HepG2 (cell line): ENCODE measurements around the gene DHX16. TPM values are rescaled to one million over a fixed set of nuclear protein-coding genes. Genes with fewer than 3 reads are reported as not detected.
A peak's percentile ranks its signal among the peaks of the same experiment; 100 is the strongest.

Experiments
- ARNT ChIP-seq: fragments of 450-650 bp; IDR thresholded peaks from 2 replicates; pipeline ENCODE4 v1.6.1; 2017
- ATF3 ChIP-seq: sonication (generic); formaldehyde crosslinking; IDR thresholded peaks from 2 replicates; pipeline ENCODE4 v1.4.0; 2020; ENCODE audit warnings: missing genetic modification reagents
- BCL3 ChIP-seq: sonication (generic); formaldehyde crosslinking; IDR thresholded peaks from 2 replicates; pipeline ENCODE4 v1.5.1; 2020; ENCODE audit warnings: mild to moderate bottlenecking, missing genetic modification reagents, moderate library complexity
- CENPX ChIP-seq: sonication (generic); formaldehyde crosslinking; IDR thresholded peaks from 2 replicates; pipeline ENCODE4 v1.9.0; 2021; ENCODE audit warnings: mild to moderate bottlenecking, missing genetic modification reagents, moderate library complexity
- DNMT1 ChIP-seq: sonication (generic); formaldehyde crosslinking; IDR thresholded peaks from 2 replicates; pipeline ENCODE4 v1.5.1; 2020; ENCODE audit warnings: mild to moderate bottlenecking, missing genetic modification reagents
- LCORL ChIP-seq, 2 experiments: fragments of 450-650 bp in 1 of 2; sonication (generic) in 1 of 2; formaldehyde crosslinking in 1 of 2; IDR thresholded peaks; 2 replicates each; pipeline versions ENCODE4 v1.5.0 to v1.6.1; 2017 to 2020; ENCODE audit warnings: antibody characterized with exemption in 1 of 2, missing genetic modification reagents in 1 of 2
- MAFF ChIP-seq: IDR thresholded peaks from 2 replicates; pipeline ENCODE4 v1.6.1; 2011; ENCODE audit warnings: low read depth, low read length, improper control_type of control experiment
- MIXL1 ChIP-seq: IDR thresholded peaks from 2 replicates; pipeline ENCODE4 v1.6.1; 2016
- NFE2 ChIP-seq: sonication (generic); formaldehyde crosslinking; IDR thresholded peaks from 2 replicates; pipeline ENCODE4 v1.4.0; 2020; ENCODE audit warnings: missing genetic modification reagents
- PAF1 ChIP-seq: IDR thresholded peaks from 2 replicates; pipeline ENCODE4 v1.6.1; 2016; ENCODE audit warnings: missing genetic modification reagents, missing compliant biosample characterization
- TEAD3 ChIP-seq: optimal IDR thresholded peaks from 2 replicates; pipeline ENCODE3; 2016; ENCODE audit warnings: borderline replicate concordance
- ZBTB43 ChIP-seq: sonication (generic); formaldehyde crosslinking; conservative IDR thresholded peaks from 2 replicates; pipeline ENCODE4 v1.4.0; 2020; ENCODE audit warnings: missing genetic modification reagents
- ZNF318 ChIP-seq: sonication (generic); formaldehyde crosslinking; IDR thresholded peaks from 2 replicates; pipeline ENCODE4 v1.4.0; 2020; ENCODE audit warnings: mild to moderate bottlenecking, missing genetic modification reagents
- ZNF615 ChIP-seq: sonication (generic); formaldehyde crosslinking; IDR thresholded peaks from 2 replicates; pipeline ENCODE4 v1.5.0; 2020; ENCODE audit warnings: mild to moderate bottlenecking, missing genetic modification reagents, borderline replicate concordance
- ZNF704 ChIP-seq: sonication (generic); formaldehyde crosslinking; IDR thresholded peaks from 2 replicates; pipeline ENCODE4 v1.8.1; 2023; ENCODE audit warnings: mild to moderate bottlenecking, inconsistent platforms, moderate library complexity, missing genetic modification reagents, borderline replicate concordance
- ZNF784 ChIP-seq: sonication (generic); formaldehyde crosslinking; IDR thresholded peaks from 2 replicates; pipeline ENCODE4 v1.5.1; 2020; ENCODE audit warnings: missing genetic modification reagents, mild to moderate bottlenecking, borderline replicate concordance
- polyA plus RNA-seq, 8 experiments: library from polyadenylated mRNA; depleted of rRNA in 3 of 8; stranded (reverse) in 7 of 8; unstranded in 1 of 8; fragments of >200 nt; fragmentation: Illumina TruSeq in 4 of 8; extraction: Trizol in 4 of 8; gene quantifications; 2 replicates each; pipeline versions ENCODE4 v1.2.1 to v1.2.3, GENCODE V29; 2011 to 2016; ENCODE audit warnings: low read depth in 4 of 8, missing spikeins in 1 of 8, mixed read lengths in 1 of 8; ENCODE audit not compliant: insufficient read depth in 1 of 8
- total RNA-seq, 5 experiments: library from RNA; depleted of rRNA; stranded (reverse); fragments of >200 nt; fragmentation: Illumina TruSeq; extraction: Trizol; gene quantifications; 2 replicates each; pipeline ENCODE4 v1.2.3, GENCODE V29; 2016; ENCODE audit warnings: low read depth in 1 of 5

The DHX16 gene
- total and polyA plus RNA-seq, 2 of the 13 experiments (the other 11 are each of a cell fraction or from before 2014, with no cell fraction given): 57.0 to 58.5 TPM

- no peak for TF ChIP-seq ZNF318 (CRISPR knock-in tag)
- no peak for TF ChIP-seq ZBTB43 (CRISPR knock-in tag)
- no peak for TF ChIP-seq ZNF784 (CRISPR knock-in tag)
- no peak for TF ChIP-seq ARNT
- no peak for TF ChIP-seq MAFF
- no peak for TF ChIP-seq NFE2 (CRISPR knock-in tag)
- no peak for TF ChIP-seq CENPX (CRISPR knock-in tag)
- peak; percentile 96 for TF ChIP-seq PAF1 (CRISPR knock-in tag)
- no peak for TF ChIP-seq ATF3 (CRISPR knock-in tag)
- no peak for TF ChIP-seq MIXL1 (CRISPR knock-in tag)
- no peak for TF ChIP-seq DNMT1 (CRISPR knock-in tag)
- 0 out of 2 replicates have a peak, but pooled peaks have one; percentile 33 for TF ChIP-seq ZNF615 (CRISPR knock-in tag)
- TF ChIP-seq TEAD3 (CRISPR knock-in tag): no peak
- no peak for TF ChIP-seq LCORL (IDR thresholded peaks at IDR 0.05)
- no peak for TF ChIP-seq LCORL (CRISPR knock-in tag; IDR thresholded peaks at IDR 0.05)
- TF ChIP-seq ZNF704 (CRISPR knock-in tag): no peak
- no peak for TF ChIP-seq BCL3 (CRISPR knock-in tag)
These were observed 60.0 kb downstream of the DHX16 start (continued) for GRCh38 chr6:30612687-30613248.
